NCI-H226 (cell line): ENCODE results near the gene MARCHF9.

Source experiments
- DNase-seq: peaks from one replicate; pipeline ENCODE4 v3.0.0-alpha.2; 2015

MARCHF9 gene

GRCh38 chr12:57724936-57725740 is 29.8 kb upstream of the MARCHF9 start:
- DNase-seq: no peak

DNA sequence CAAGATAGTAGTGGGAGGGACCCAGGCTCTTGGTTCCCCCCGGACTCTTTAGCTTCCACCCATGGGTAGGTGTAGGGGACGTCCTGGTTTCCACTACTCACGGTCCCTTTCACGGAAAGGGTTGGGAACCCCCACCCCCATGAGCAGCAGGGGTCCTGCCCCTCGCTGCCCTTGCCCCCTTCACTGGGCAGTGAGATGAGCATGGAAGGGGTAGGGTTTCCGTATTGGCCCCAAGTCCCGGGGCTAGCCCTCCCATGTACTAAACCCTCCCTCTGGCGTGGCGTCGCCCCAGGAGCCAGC is 29.1 kb upstream of the MARCHF9 start:
- no peak for DNase-seq

DNA sequence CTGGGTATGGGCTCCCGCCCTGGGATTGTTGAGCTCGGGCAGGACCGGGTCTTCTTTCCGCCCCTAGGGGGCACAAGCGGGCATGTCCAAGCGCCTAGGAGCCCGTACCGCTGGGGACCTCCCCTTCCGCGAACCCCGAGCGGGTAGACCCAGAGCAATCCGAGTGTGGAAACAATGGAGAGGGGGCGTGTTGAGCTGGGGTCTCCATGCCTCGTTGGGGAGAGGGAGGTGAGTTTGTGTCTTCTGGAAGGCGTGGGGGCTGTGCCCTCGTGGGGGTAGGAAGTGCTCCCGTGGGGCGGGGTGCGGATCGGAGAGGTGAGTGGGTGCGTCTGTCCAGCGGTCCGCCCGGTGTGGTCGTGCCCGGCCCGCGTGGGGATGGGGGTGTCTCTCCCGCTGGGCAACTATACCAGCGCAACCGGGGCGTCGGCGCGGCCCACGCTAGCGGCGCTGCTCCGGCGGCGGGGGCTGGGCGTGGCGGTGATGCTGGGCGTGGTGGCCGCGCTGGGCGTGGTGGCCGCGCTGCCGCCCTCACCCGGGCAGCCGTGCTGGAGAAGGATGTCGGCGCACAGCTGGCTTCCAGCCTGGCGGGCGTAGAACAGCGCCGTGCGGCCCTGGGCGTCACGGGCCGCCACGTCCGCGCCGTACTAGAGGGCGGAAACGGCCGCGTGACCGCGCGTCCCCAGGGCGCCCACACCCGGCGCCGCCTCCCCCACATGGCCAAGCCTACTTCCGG is 28.6 kb upstream of the MARCHF9 start:
- DNase-seq: peak; percentile 84

- DNase-seq: no peak
Observed at GRCh38 chr12:57726884-57727757, 27.8 kb upstream of the MARCHF9 start.

DNA sequence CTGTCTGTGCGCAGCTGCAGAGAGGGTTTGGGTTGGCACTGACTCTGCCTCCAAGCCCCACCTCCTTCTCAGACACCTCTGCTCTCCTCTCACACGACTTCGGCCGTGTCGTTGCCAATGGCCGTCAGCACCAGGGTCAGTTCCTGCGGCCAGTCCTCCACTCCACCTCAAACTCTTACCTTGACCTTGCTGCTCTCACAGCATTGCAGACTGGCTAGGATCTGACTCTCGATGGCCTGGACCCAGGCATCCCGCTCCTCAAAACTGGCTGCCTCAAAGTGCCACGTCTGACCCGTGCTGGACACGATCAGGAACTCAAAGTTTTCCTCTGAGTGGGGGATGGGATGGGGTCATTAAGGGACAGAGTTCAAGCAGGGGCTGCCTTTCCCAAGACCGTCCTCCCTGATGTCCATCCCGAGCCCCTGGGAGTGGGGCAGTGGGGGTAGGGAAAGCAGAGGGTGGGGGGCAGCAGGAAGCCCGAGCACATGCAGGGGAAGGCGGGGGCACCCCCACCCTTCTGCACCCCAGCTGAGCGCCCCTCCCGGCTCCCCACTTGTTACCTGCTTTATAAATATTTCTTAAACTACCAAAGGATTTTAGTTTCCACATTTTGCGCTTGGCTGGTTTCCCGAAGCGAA is 27.0 kb upstream of the MARCHF9 start:
- DNase-seq: no peak

GRCh38 chr12:57729321-57729844 is 25.5 kb upstream of the MARCHF9 start:
- no peak for DNase-seq

DNA sequence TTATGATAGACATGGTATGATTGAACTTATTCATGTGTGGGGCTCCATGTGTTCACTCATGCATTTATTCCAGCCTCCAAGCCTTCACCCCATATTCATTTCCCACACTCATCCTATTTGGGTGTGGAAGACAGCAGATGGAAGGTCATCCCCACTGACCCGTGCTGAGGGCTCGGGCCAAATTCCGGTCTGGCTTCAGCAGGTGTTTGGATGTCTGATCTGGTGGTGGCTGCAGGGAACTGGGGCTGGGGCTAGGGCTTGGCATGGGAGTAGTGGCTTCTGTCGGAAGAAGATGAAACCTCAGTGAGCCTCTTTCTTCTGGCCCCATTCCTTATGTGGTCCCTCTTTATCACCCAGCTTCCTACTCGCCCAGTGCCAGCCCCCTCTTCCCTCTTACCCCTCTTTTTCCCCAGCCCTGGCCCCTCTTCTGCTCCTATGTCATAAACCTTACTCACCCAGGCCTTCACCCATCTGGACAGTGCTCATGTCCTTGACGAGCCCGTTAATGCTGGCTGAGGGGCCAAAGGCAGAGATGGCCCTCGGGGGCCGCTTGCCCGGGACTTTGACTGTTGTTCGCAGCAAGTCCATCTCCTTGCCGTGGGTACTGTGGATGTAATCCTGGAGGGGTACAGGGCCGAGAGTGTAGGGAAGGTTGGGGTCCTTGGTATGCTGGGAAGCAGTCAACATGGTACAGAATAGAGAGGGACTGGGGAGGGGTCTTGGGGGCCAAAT is 24.4 kb upstream of the MARCHF9 start:
- DNase-seq: no peak

GRCh38 chr12:57731411-57732080 is 23.4 kb upstream of the MARCHF9 start:
- no peak for DNase-seq

DNA sequence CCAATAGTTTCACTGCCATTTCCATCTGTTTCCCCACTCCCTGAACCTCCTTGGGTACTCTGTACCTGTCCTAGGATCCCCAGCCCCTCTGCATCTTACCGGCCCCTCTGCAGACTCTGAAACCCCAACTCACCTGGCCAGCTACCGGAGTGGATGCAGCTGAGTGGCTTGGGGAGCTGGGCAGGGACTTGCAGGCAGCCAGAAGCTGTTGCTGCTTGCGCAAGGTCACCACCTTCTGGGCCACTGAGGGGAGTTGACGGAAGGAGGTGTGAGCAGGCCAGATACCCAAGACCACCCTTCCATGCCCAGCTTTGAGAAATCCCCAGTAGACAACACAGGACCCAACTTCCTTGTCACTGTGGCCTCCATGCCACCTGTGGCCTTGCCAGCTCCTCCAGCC is 22.6 kb upstream of the MARCHF9 start:
- DNase-seq: no peak

DNA sequence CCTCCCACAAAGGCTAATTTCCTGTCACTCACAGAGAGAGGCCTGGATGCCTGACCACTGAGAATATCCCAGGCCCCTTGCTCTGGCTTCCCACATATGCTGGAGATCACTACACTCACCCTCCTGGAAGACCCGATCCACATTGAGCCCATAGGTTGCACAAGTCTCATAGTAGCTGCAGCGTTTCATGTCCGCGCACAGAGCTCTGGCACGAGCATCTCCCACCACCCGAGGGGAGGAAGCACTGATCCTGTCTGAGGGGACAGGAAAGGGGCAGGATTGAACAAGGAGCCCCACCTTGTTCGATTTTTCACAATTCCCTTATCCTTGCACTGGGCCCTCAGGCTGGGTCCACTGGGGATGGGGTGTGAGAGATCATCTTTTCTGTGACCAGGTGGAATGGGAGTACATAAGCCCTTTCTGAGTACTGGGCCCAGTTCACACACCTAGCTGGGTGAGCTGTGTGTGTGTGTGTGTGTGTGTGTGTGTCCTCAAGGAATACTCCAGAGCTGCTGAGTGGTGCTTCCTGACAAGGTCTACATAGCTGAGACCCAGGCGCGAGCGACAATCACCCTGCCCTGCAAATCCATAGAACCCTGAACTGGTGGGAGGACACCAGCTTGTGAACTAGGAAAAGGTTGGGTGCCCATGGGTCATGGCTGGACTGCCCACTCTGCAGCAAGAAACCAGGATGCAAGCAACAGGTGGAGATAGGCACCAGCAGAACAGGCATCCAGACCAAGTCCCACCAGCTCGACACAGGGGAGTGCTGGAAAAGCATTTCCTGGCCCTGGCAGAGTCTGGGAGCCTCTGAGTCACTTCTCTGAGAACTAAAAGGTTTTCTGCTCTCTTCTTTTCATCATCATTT is 21.9 kb upstream of the MARCHF9 start:
- DNase-seq: no peak

GRCh38 chr12:57733928-57734327 is 21.0 kb upstream of the MARCHF9 start:
- no peak for DNase-seq

GRCh38 chr12:57734591-57734990 is 20.3 kb upstream of the MARCHF9 start:
- no peak for DNase-seq

GRCh38 chr12:57735198-57735855 is 19.6 kb upstream of the MARCHF9 start:
- no peak for DNase-seq

DNA sequence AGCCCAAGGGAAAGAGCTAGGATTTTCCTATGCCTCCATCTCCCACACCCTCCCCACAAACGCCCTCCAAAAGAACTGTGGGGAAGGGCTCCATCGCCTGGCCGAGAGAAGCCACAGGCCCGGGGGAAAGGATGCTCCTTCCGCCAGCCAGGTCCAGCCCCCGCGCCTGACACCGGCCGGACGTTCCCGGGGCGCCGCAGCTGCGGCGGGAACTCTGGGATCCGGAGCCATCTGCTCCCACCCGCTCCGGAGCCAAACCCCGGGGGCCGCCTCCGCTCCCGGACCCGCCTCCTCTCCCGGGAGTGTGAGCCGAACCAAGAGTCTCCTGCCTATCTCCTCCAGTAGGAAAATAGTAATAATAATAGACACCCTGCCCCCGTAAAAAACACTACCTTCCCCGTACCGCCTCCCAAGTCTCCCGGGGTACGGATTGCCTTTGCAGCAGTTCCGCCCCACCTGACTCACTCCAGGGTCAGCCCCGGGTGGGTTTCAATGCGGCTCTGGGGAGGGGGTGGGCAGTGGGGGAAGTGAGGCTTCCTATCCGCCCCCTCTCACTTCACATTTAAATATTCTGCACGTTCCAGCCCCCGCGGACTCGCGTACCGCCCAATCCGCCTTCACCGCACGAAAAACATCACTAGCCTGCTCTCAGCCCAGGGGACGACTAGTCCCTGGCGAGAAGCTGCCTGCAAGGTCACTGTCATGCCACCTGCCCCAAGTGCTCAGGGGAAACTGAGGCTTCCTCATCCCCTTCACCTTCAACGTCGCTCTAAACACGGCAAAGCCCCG is 18.8 kb upstream of the MARCHF9 start:
- DNase-seq: peak; percentile 50

DNA sequence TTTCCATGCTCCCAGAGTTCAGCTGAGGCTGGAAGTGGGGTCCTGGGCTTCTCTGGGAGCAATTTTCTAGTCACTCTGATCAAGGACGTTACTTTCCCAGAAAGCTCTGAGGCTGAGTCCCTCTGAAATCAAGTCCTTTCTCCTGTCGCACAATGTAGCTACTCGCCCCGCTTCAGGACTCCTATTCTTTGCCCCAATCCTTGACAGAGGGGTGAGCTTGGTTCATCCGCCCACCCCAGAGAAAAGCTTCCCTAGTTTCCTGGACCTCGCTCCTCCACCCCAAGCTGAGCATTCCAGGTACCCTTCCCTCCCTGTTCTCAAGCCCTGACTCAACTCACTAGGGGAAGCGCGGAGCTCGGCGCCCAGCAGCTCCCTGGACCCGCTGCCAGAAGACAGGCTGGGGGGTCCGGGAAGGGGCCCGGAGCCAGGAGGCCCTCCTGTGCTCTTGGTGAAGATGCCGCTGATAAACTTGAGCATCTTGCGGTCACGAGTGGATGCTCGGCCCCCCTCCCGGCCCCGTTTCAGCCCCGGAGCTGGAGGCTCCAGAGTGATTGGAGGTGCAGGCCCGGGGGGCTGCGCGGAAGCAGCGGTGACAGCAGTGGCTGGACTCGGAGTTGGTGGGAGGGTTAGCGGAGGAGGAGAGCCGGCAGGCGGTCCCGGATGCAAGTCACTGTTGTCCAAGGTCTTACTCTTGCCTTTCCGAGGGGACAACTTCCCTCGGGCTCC is 18.0 kb upstream of the MARCHF9 start:
- DNase-seq: no peak

GRCh38 chr12:57737467-57738460 is 17.1 kb upstream of the MARCHF9 start:
- no peak for DNase-seq

DNA sequence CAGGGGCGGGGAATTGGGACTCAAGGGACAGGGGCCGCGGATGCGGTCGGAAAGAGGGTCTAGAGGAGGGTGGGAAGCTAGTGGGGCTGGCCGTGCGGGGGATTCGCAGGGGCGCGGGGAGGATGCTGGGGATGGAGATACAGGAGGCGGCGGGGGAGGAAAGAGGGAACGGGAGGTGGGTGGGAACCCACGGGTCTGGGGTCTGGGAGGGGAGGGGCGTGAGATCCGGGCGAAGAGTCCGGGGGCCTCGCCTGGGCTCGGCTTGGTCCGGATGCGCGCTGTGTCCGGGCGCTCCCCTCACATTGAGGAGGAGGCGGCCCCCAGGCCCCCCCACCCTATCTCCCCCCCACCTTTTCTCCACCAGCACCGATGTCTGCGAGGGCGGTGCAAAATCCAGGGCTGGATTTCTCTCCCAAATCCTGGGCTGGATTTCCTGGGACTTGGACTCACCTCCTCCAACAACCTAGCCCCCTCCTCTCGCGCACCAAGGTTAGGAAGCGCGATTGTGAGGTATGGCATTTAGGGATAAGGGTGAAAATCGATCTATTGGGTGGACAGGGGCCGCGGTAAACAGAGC is 16.2 kb upstream of the MARCHF9 start, which contains the start of gene AGAP2:
TSS of gene AGAP2 (minus strand) at position 82 of the 577 bp plus-strand sequence. CDS start 496 bp downstream, outside the sequence.
- peak; percentile 42 for DNase-seq
